OCI-LY7 (cell line): ENCODE results near the gene ABL1.

Source experiments
- CTCF ChIP-seq: fragments of 200-600 bp; sonication (generic); conservative IDR thresholded peaks from 2 replicates; pipeline ENCODE4 v1.5.1; 2014; ENCODE audit warnings: mild to moderate bottlenecking, antibody characterized with exemption, low read length, moderate library complexity, mixed read lengths
- EZH2phosphoT487 ChIP-seq: fragments of 200-600 bp; sonication (generic); IDR thresholded peaks from 2 replicates; pipeline ENCODE4 v1.6.1; 2018; ENCODE audit warnings: low read depth, borderline replicate concordance, mild to moderate bottlenecking, mixed run types, antibody characterized with exemption, low read length, moderate library complexity, mixed read lengths

- no peak for TF ChIP-seq CTCF
- TF ChIP-seq EZH2phosphoT487, result no peak
Observed at GRCh38 chr9:130834371-130835336, at the start of gene ABL1.
